Stimulated activated CD4-positive, alpha-beta T cell treated with anti-CD3 and anti-CD28 coated beads, TNF-alpha, amount 100 ng/mL, for 48 hours (primary cell): ENCODE measurements around the gene BCAN.
"Not testable (repeated sequence)": the region's sequence is repeated elsewhere in the genome, so short reads cannot be mapped to it uniquely, and the experiment has no call there.

Experiments used
- DNase-seq, 3 donors: peaks; one replicate each; pipeline ENCODE4 v3.0.0-alpha.2; 2020; ENCODE audit warnings: low read depth in 3 of 3

BCAN gene

DNA sequence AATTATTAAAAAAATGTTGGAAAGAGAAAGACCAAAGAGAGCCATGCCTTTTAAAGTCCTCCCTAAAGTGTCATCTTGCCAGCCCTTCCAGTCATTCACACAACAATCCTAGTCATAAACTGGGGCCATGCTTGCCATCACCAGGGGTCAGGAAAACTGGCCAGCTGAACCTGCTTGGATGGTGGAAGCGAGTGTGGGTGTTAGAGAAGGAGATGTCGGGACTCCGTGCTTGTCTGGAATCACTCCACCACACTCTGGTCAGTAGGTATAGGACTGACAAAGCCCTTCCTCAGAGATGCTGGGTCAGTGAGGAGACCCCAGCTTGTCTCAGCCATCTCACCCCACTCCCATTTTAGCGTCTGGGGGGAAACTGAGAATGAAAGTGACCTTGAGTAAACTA, 26.0 kb upstream of the BCAN start:
- no peak for DNase-seq

GRCh38 chr1:156616463-156616862, 25.5 kb upstream of the BCAN start:
- no peak for DNase-seq

GRCh38 chr1:156618853-156619581, 22.9 kb upstream of the BCAN start, which contains the start of gene HAPLN2:
Gene HAPLN2 (plus strand): TSS chr1:156619415. CDS start chr1:156623491, 4,076 bp downstream.
- DNase-seq: no peak

GRCh38 chr1:156619582-156619955, 22.3 kb upstream of the BCAN start:
- DNase-seq: no peak

GRCh38 chr1:156622581-156623297, 19.2 kb upstream of the BCAN start:
- DNase-seq: no peak

GRCh38 chr1:156623946-156624813, 17.7 kb upstream of the BCAN start:
- DNase-seq: no peak

GRCh38 chr1:156624814-156625435, 17.0 kb upstream of the BCAN start:
- DNase-seq: no peak

GRCh38 chr1:156625436-156626078, 16.4 kb upstream of the BCAN start:
- DNase-seq: peak in 2 of 3 donors; percentile 41 to 61

DNA sequence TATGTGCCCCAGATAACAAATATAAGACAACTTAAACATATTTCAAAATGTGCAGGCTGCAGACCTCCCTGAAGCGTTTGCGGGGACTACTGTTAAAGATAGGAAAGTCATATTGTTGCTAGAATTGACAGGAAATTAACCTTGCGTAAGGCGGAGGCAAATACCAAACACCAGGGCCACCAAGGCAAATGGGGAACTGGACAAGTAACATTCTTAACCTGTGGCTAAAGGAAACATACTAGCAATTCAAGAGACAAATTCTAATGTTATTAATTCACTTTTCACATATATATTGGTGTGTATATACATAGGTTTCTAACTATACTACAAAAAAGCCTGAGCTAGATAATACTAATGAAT, 15.9 kb upstream of the BCAN start:
- DNase-seq: no peak

- no peak for DNase-seq
Measured at GRCh38 chr1:156627313-156627880, 14.5 kb upstream of the BCAN start.

DNA sequence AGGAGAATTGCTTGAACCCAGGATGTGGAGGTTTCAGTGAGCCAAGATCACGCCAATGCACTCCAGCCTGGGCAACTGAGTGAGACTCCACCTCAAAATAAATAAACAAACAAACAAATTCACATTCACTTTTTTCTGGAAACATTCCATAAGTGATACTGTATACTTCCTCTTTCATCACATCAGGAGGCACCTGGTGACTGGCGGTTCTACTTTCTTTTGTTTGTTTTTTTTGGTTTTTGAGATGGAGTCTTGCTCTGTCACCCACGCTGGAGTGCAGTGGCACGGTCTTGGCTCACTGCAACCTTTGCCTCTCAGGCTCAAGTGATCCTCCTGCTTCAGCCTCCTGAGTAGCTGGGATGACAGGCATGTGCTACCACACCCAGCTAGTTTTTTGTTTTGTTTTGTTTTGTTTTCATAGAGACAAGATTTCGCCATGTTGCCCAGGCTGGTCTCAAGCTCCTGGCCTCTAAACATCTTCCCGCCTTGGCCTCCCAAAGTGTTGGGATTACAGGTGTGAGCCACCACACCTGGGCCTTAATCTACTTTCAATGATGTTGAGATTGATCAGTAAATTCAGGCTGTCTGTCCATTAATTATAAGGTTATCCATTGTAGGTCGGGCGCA, 12.0 kb upstream of the BCAN start:
- DNase-seq: no peak

DNA sequence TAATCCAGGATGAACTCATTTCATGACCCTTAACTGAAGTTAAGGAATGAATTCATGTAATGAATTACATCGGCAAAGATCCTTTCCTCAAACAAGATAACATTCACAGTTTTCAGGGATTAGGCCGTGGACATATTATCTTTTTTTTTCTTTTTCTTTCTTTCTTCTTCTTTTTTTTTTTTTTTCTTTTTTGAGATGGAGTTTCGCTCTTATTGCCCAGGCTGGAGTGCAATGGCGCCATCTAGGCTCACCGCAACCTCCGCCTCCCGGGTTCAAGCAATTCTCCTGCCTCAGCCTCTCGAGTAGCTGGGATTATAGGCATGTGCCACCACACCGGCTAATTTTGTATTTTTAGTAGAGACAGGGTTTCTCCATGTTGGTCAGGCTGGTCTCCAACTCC, 10.8 kb upstream of the BCAN start:
- not testable (repeated sequence) for DNase-seq

GRCh38 chr1:156632355-156632754, 9.6 kb upstream of the BCAN start:
- no peak for DNase-seq

DNA sequence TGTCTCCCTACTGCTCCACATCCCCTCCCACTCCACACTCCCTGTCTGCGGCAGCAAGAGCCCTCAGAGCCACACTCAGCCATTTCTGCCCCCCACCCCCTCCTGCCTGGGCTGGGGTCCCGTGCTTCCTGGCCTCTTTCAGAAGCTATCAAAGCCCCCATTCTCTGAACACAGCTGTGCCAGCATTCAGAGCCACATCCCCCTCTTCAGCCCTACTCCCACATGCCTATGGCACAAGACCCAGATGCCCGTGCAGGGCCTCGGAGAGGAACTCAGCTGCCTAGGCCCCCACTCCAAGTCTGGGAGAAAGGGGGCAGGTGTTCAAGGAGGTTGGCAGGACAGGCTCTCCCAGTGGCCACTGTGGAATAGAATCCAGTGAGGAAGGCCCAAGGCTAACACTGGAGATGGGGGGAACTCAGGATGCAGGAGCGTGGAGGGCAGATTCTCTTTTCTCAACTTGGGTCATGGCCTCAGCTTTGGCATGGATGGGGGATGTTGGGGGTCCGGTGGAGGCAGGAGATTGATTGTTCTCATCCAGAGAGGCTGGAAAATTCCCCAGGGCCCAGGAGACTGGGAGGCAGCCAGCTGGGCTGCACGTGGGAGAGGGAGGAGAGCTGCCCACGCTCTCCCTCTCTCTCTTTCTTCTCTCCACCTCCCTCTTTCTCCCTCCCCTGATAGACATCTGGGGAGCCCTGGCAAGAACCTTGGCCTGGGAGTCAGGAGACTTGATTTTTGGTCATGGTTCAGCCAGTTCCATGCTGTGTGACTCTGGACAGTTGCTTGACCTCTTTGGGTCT, 3.5 kb upstream of the BCAN start:
- DNase-seq: no peak

DNA sequence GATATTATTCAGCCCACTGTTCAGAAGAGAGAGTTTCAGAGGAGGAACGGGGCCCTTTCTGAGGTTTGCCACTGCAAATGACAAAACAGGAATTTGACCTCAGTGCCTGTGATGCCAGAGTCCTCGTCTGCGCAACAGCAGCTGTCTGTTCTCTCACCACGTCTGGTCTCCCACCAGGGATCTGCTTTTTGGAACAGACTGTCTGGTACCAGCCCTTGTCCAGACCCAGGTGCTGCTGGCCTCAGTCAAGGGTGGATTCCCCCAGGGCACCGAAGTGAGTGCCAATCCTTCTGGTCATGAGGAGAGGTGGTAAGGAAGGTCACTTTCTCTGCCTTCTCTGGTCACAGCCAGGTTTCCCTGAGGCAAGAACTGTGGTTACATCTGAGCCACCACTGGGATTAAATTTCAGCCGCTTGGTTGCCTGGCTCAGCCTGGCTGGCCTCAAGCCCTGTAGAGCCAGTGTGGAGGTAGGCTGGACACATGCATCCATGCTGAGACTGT, 2.3 kb upstream of the BCAN start:
- no peak for DNase-seq

- DNase-seq: no peak
Measured at GRCh38 chr1:156640842-156641706, 843 bp upstream of the BCAN start.

DNA sequence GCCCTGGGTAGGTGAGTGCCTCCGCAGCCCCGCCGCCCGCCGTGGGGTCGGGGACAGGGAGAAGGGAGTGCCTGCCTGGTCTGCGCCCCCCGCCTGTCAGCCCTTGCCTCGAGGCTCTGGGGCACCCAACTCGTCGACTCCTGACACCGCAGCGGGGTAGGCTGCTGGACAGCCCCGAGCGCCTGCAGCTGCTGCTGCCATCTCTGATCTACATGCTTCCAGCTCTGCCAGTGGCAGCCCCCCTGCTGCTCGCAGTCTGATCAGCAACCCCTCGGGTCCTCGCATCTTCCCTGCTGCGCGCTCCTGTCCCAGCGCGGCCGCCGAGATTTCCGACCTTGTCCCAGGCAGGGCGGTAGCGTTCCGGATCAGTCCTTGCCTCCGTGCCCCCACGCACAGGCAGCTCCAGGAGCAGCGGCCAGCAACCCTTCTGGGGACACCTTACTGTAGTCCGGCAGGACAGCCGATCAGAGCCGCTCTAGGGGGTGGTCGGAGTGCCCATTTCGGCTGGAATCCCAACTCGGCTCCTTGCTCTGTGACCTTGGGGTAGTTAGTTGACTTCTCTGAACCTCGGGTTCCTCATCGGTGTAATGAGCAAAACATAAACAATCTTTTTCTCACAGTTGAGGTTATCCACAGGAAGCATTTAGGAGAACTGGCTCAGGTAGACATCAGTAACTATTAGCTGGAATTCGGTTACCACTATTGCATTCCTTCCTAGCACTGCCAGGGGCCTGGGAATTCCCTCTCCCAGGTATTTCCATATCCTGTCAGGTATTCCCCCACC, 540 bp downstream of the BCAN start:
- DNase-seq: no peak
